ENCODE data around the gene PACRG. TPM values are rescaled to one million over a fixed set of nuclear protein-coding genes. Genes with fewer than 3 reads are reported as not detected.

Gene PACRG
- polyA plus RNA-seq, 1 donor from 2014 or later: 16.6 TPM

GRCh38 chr6:163189609-163190008 is 461.8 kb downstream of the PACRG start:
- Histone ChIP-seq H4K20me1 (ENCODE audit: insufficient read depth) (no peaks in the 10 kb centered on the region), H3F3A (ENCODE audit: insufficient read depth, low read length, poor library complexity, severe bottlenecking) (no peaks in the 10 kb centered on the region), H3K27ac (ENCODE audit: low read length) (no peak overlapping the region), H3K9me2 (ENCODE audit: insufficient read depth, low read length) (no peaks in the 10 kb centered on the region), H2AFZ (ENCODE audit: low read depth, low read length) (no peak overlapping the region), H3K27me3 (ENCODE audit: insufficient read depth, low read depth, low read length) (no peaks in the 10 kb centered on the region), H3K36me3 (ENCODE audit: insufficient read depth, low read length) (no peaks in the 10 kb centered on the region), H3K9me3 (ENCODE audit: low read length) (no peaks in the 10 kb centered on the region), H3K4me2 (ENCODE audit: low read length) (no peak overlapping the region), H3K79me2 (replicated peaks; ENCODE audit: insufficient read depth, low read length) (no peaks in the 10 kb centered on the region), H3K9ac (ENCODE audit: low read length) (no peak overlapping the region), H3K4me3 (ENCODE audit: low read length) (no peak overlapping the region)
- TF ChIP-seq SMC3 (conservative IDR thresholded peaks at IDR 0.05; ENCODE audit: poor library complexity) (no peak), TAF1 (IDR thresholded peaks at IDR 0.05; ENCODE audit: low read depth) (no peak), MXI1 (conservative IDR thresholded peaks at IDR 0.05; ENCODE audit: poor library complexity, severe bottlenecking) (no peak), RAD21 (conservative IDR thresholded peaks at IDR 0.05) (no peak), REST (IDR thresholded peaks at IDR 0.05; ENCODE audit: borderline replicate concordance) (no peak), EP300 (conservative IDR thresholded peaks at IDR 0.05; ENCODE audit: poor library complexity, severe bottlenecking) (no peak), EZH2 (IDR thresholded peaks at IDR 0.05; ENCODE audit: borderline replicate concordance, insufficient read depth, low read length, poor library complexity, severe bottlenecking) (no peak), POLR2AphosphoS5 (IDR thresholded peaks at IDR 0.05) (no peak), CTCF (IDR thresholded peaks at IDR 0.05; ENCODE audit: poor library complexity, severe bottlenecking) (no peak)

- no peaks in the 10 kb centered on the region for H3K36me3 ChIP-seq (ENCODE audit: insufficient read depth, low read length)
- H3K79me2 ChIP-seq (replicated peaks; ENCODE audit: insufficient read depth, low read length): no peaks in the 10 kb centered on the region
- no peaks in the 10 kb centered on the region for H4K20me1 ChIP-seq (ENCODE audit: insufficient read depth)
- TF ChIP-seq TAF1 (IDR thresholded peaks at IDR 0.05; ENCODE audit: low read depth): no peak
- no peak for TF ChIP-seq EZH2 (IDR thresholded peaks at IDR 0.05; ENCODE audit: borderline replicate concordance, insufficient read depth, low read length, poor library complexity, severe bottlenecking)
- TF ChIP-seq POLR2AphosphoS5 (IDR thresholded peaks at IDR 0.05): no peak
- no peak for TF ChIP-seq SMC3 (conservative IDR thresholded peaks at IDR 0.05; ENCODE audit: poor library complexity)
- no peak for TF ChIP-seq RAD21 (conservative IDR thresholded peaks at IDR 0.05)
- no peak for TF ChIP-seq MXI1 (conservative IDR thresholded peaks at IDR 0.05; ENCODE audit: poor library complexity, severe bottlenecking)
- TF ChIP-seq EP300 (conservative IDR thresholded peaks at IDR 0.05; ENCODE audit: poor library complexity, severe bottlenecking): no peak
- no peak overlapping the region for H3K4me3 ChIP-seq (ENCODE audit: low read length)
- no peak overlapping the region for H2AFZ ChIP-seq (ENCODE audit: low read depth, low read length)
- no peak overlapping the region for H3K9ac ChIP-seq (ENCODE audit: low read length)
- H3K27ac ChIP-seq (ENCODE audit: low read length): no peak overlapping the region
- no peaks in the 10 kb centered on the region for H3K27me3 ChIP-seq (ENCODE audit: insufficient read depth, low read depth, low read length)
- no peak overlapping the region for H3K4me2 ChIP-seq (ENCODE audit: low read length)
- H3K9me2 ChIP-seq (ENCODE audit: insufficient read depth, low read length): no peaks in the 10 kb centered on the region
- H3K9me3 ChIP-seq (ENCODE audit: low read length): no peaks in the 10 kb centered on the region
- H3F3A ChIP-seq (ENCODE audit: insufficient read depth, low read length, poor library complexity, severe bottlenecking): no peaks in the 10 kb centered on the region
Observed at GRCh38 chr6:163190786-163191185, 463.0 kb downstream of the PACRG start.

Measured in neural cell (in vitro differentiated cells).